ENCODE results near the gene TNFAIP1.

Gene TNFAIP1

GRCh38 chr17:28390984-28391383, 55.4 kb downstream of the TNFAIP1 start:
- TF ChIP-seq CTCF (IDR thresholded peaks at IDR 0.05), result no peak
- Histone ChIP-seq H3K9me3 (no peaks in the 10 kb centered on the region), H3K27me3 (no peaks in the 10 kb centered on the region), H3K4me3 (no peak overlapping the region), H3K4me1 (no peaks in the 10 kb centered on the region), H3K27ac (no peak overlapping the region), H3K36me3 (peaks cover 51 to 85% (median 70%) of the 10 kb centered on the region in 3 donors)
- DNase-seq, result no peak
- intact Hi-C loops (cut with DNase I; ENCODE audit: low total_unique reads), result no loop called here

GRCh38 chr17:28391401-28391800, 55.8 kb downstream of the TNFAIP1 start:
- Histone ChIP-seq H3K36me3 (peaks cover 55 to 89% (median 75%) of the 10 kb centered on the region in 3 donors), H3K27me3 (no peaks in the 10 kb centered on the region), H3K4me1 (no peaks in the 10 kb centered on the region), H3K4me3 (no peak overlapping the region), H3K27ac (no peak overlapping the region), H3K9me3 (no peaks in the 10 kb centered on the region)
- TF ChIP-seq CTCF (IDR thresholded peaks at IDR 0.05), result no peak
- no peak for DNase-seq
- intact Hi-C loops (cut with DNase I; ENCODE audit: low total_unique reads), result no loop called here

GRCh38 chr17:28392491-28392890, 56.9 kb downstream of the TNFAIP1 start:
- H3K27ac ChIP-seq, result no peak overlapping the region
- TF ChIP-seq CTCF (IDR thresholded peaks at IDR 0.05), result no peak
- no peak overlapping the region for H3K4me3 ChIP-seq
- no peaks in the 10 kb centered on the region for H3K27me3 ChIP-seq
- H3K9me3 ChIP-seq, result no peaks in the 10 kb centered on the region
- DNase-seq, result no peak
- no peaks in the 10 kb centered on the region for H3K4me1 ChIP-seq
- H3K36me3 ChIP-seq, result peaks cover 59 to 97% (median 80%) of the 10 kb centered on the region in 3 donors
- intact Hi-C loops (cut with DNase I; ENCODE audit: low total_unique reads), result no loop called here

GRCh38 chr17:28394337-28395116, 59.0 kb downstream of the TNFAIP1 start:
- DNase-seq, result no peak
- Histone ChIP-seq H3K36me3 (peaks cover 46 to 97% (median 83%) of the 10 kb centered on the region in 3 donors), H3K27me3 (no peaks in the 10 kb centered on the region)

GRCh38 chr17:28395426-28395825, 59.9 kb downstream of the TNFAIP1 start:
- no peak for TF ChIP-seq CTCF (IDR thresholded peaks at IDR 0.05)
- intact Hi-C loops (cut with DNase I; ENCODE audit: low total_unique reads), result no loop called here
- no peaks in the 10 kb centered on the region for H3K9me3 ChIP-seq
- no peaks in the 10 kb centered on the region for H3K27me3 ChIP-seq
- H3K36me3 ChIP-seq, result peaks cover 42 to 97% (median 81%) of the 10 kb centered on the region in 3 donors
- no peaks in the 10 kb centered on the region for H3K4me1 ChIP-seq
- no peak overlapping the region for H3K27ac ChIP-seq
- no peak for DNase-seq
- no peak overlapping the region for H3K4me3 ChIP-seq

More at GRCh38 chr17:28394337-28395116, 59.0 kb downstream of the TNFAIP1 start:
- H3K27ac ChIP-seq, result no peak overlapping the region
- no peaks in the 10 kb centered on the region for H3K4me1 ChIP-seq
- no peaks in the 10 kb centered on the region for H3K9me3 ChIP-seq
- TF ChIP-seq CTCF (IDR thresholded peaks at IDR 0.05), result no peak
- no peak overlapping the region for H3K4me3 ChIP-seq
- intact Hi-C loops (cut with DNase I; ENCODE audit: low total_unique reads), result no loop called here

Measured in tibial artery (tissue), 4 donors.